Heart left ventricle (tissue), 13 donors: ENCODE measurements around the gene ARSI.

ENCODE experiments used
- CTCF ChIP-seq, 12 donors: fragments of 200-600 bp; sonication (generic) in 4 of 12; IDR thresholded peaks; one replicate each; pipeline versions ENCODE4 v1.5.0 to v1.8.0; 2018 to 2022; ENCODE audit warnings: antibody characterized with exemption in 12 of 12, mild to moderate bottlenecking in 5 of 12
- POLR2A ChIP-seq, 2 donors: fragments of 450-650 bp; IDR thresholded peaks; one replicate each; pipeline ENCODE4 v1.6.1; 2017; ENCODE audit warnings: antibody characterized with exemption in 2 of 2, mild to moderate bottlenecking in 2 of 2, moderate library complexity in 2 of 2
- donor health status: ischemic (EF 13 %, LVEDD 7.1; RV severe dilation, severe dysfunction).
- donor health status: DM: no; HTN: yes; CAD: no.
- donor health status: DM: no; HTN: no; CAD: no.
- donor health status: ischemic (EF 25% LVEDD 6.9; RV normal size, moderate dysfunction).
- donor health status: ischemic (EF 25% LVEDD 5.7; RV mildly dilated, moderate dysfunction).
- donor health status: ischemic (EF 35%, LVEDD 5.7; RV mildly dilated, moderate dysfunction).
- donor health status: nonischemic (EF 11% LVEDD 7.7; RV severe dilation, severe dysfunction).
- donor health status: DM: yes; HTN: yes; CAD: no.
- donor health status: PGD.
- donor health status: ischemic (EF 29% LVEDD 5.4; RV normal size, mild dysfunction).
- donor health status: nonischemic (EF 23%, LVEDD 6.1; RV moderate dilation, normal function).

GRCh38 chr5:150309101-150309885, 6.6 kb upstream of the ARSI start:
- TF ChIP-seq CTCF (IDR thresholded peaks at IDR 0.05) (no peak), POLR2A (IDR thresholded peaks at IDR 0.05) (no peak)
